Measurements from ENCODE around the gene DUSP16. TPM values are rescaled to one million over a fixed set of nuclear protein-coding genes. Genes with fewer than 3 reads are reported as not detected.
A peak's percentile ranks its signal among the peaks of the same experiment; 100 is the strongest.

DUSP16 gene
- total RNA-seq, 1 experiment from 2014 or later = 63.9 TPM

- Histone ChIP-seq H3K4me3 (ENCODE audit: low read depth, low read length) (no peak overlapping the region), H3K4me1 (peaks cover 37% of the 10 kb centered on the region), H3K9me3 (no peaks in the 10 kb centered on the region), H3K27me3 (replicated peaks; ENCODE audit: control insufficient read depth, insufficient read depth, low read length) (no peaks in the 10 kb centered on the region), H3K36me3 (ENCODE audit: control insufficient read depth, insufficient read depth, low read length) (no peaks in the 10 kb centered on the region)
- no TSS peak for BruUV-seq (replicated peaks)
- intact Hi-C loops (cut with micrococcal nuclease; ENCODE audit: unreplicated experiment) = no loop called here
- no peak for TF ChIP-seq CTCF (IDR thresholded peaks at IDR 0.05; ENCODE audit: insufficient read depth in 1 of 2, low read depth in 1 of 2, low read length in 1 of 2, severe bottlenecking in 1 of 2, unreplicated experiment in 1 of 2)
- H3K4me3 Mint-ChIP-seq (ENCODE audit: unreplicated experiment) = no peak overlapping the region
- H3K27ac Mint-ChIP-seq (ENCODE audit: unreplicated experiment) = no peak overlapping the region
- peaks cover 39% of the 10 kb centered on the region for H3K4me1 Mint-ChIP-seq (ENCODE audit: low read depth, unreplicated experiment)
- DNase-seq = peak; percentile 47 to 58
- POLR2A ChIA-PET = no interaction called here
- H3K9me3 Mint-ChIP-seq (ENCODE audit: unreplicated experiment) = peaks cover 18% of the 10 kb centered on the region
- H3K36me3 Mint-ChIP-seq (ENCODE audit: insufficient read depth, unreplicated experiment) = no peaks in the 10 kb centered on the region
- no peaks in the 10 kb centered on the region for H3K27me3 Mint-ChIP-seq (ENCODE audit: insufficient read depth, unreplicated experiment)
- CTCF ChIA-PET = interaction anchor here (0.7 kb wide), 1 partner anchor 24 kb away, joined by 3 read pairs; no protein-coding TSS in a partner anchor
These were observed 24.4 kb upstream of the DUSP16 start for GRCh38 chr12:12586879-12587675.

GRCh38 chr12:12585115-12585863 lies 22.6 kb upstream of the DUSP16 start:
- Histone ChIP-seq H3K4me1 (peaks cover 36% of the 10 kb centered on the region), H3K9me3 (no peaks in the 10 kb centered on the region), H3K36me3 (ENCODE audit: control insufficient read depth, insufficient read depth, low read length) (no peaks in the 10 kb centered on the region), H3K27me3 (replicated peaks; ENCODE audit: control insufficient read depth, insufficient read depth, low read length) (no peaks in the 10 kb centered on the region), H3K4me3 (ENCODE audit: low read depth, low read length) (no peak overlapping the region)
- H3K27ac Mint-ChIP-seq (ENCODE audit: unreplicated experiment) = no peak overlapping the region
- DNase-seq = peak in 1 of 2 experiments; percentile 47
- POLR2A ChIA-PET = interaction anchor here (0.6 to 0.7 kb wide), 2 partner anchors 27 to 188 kb away, joined by 6 to 8 read pairs; no protein-coding TSS in a partner anchor
- peaks cover 39% of the 10 kb centered on the region for H3K4me1 Mint-ChIP-seq (ENCODE audit: low read depth, unreplicated experiment)
- intact Hi-C loops (cut with micrococcal nuclease; ENCODE audit: unreplicated experiment) = no loop called here
- H3K36me3 Mint-ChIP-seq (ENCODE audit: insufficient read depth, unreplicated experiment) = no peaks in the 10 kb centered on the region
- CTCF ChIA-PET = interaction anchor here (0.6 to 0.7 kb wide), 3 partner anchors 68 to 209 kb away, joined by 3 to 7 read pairs (median 4); no protein-coding TSS in a partner anchor
- no peak for TF ChIP-seq CTCF (IDR thresholded peaks at IDR 0.05; ENCODE audit: insufficient read depth in 1 of 2, low read depth in 1 of 2, low read length in 1 of 2, severe bottlenecking in 1 of 2, unreplicated experiment in 1 of 2)
- no TSS peak for BruUV-seq (replicated peaks)
- H3K9me3 Mint-ChIP-seq (ENCODE audit: unreplicated experiment) = peaks cover 16% of the 10 kb centered on the region
- no peak overlapping the region for H3K4me3 Mint-ChIP-seq (ENCODE audit: unreplicated experiment)
- no peaks in the 10 kb centered on the region for H3K27me3 Mint-ChIP-seq (ENCODE audit: insufficient read depth, unreplicated experiment)

GRCh38 chr12:12583510-12584178 lies 21.0 kb upstream of the DUSP16 start:
- no peaks in the 10 kb centered on the region for H3K9me3 Mint-ChIP-seq (ENCODE audit: unreplicated experiment)
- Histone ChIP-seq H3K9me3 (no peaks in the 10 kb centered on the region), H3K27me3 (replicated peaks; ENCODE audit: control insufficient read depth, insufficient read depth, low read length) (no peaks in the 10 kb centered on the region), H3K36me3 (ENCODE audit: control insufficient read depth, insufficient read depth, low read length) (no peaks in the 10 kb centered on the region), H3K4me3 (ENCODE audit: low read depth, low read length) (no peak overlapping the region), H3K4me1 (peaks cover 36% of the 10 kb centered on the region)
- ChIA-PET POLR2A (no interaction called here), CTCF (no interaction called here)
- intact Hi-C loops (cut with micrococcal nuclease; ENCODE audit: unreplicated experiment) = no loop called here
- DNase-seq = no peak
- no peak for TF ChIP-seq CTCF (IDR thresholded peaks at IDR 0.05; ENCODE audit: insufficient read depth in 1 of 2, low read depth in 1 of 2, low read length in 1 of 2, severe bottlenecking in 1 of 2, unreplicated experiment in 1 of 2)
- no peak overlapping the region for H3K27ac Mint-ChIP-seq (ENCODE audit: unreplicated experiment)
- H3K36me3 Mint-ChIP-seq (ENCODE audit: insufficient read depth, unreplicated experiment) = no peaks in the 10 kb centered on the region
- no peaks in the 10 kb centered on the region for H3K27me3 Mint-ChIP-seq (ENCODE audit: insufficient read depth, unreplicated experiment)
- BruUV-seq (replicated peaks) = TSS peak; percentile 63
- H3K4me3 Mint-ChIP-seq (ENCODE audit: unreplicated experiment) = no peak overlapping the region
- peaks cover 39% of the 10 kb centered on the region for H3K4me1 Mint-ChIP-seq (ENCODE audit: low read depth, unreplicated experiment)
